Hematopoietic multipotent progenitor cell treated with erythropoietin and hydrocortisone succinate and interleukin-3 and kit ligand, for 8 days (in vitro differentiated cells): ENCODE measurements around the gene PPIL4.
A peak's percentile ranks its signal among the peaks of the same experiment; 100 is the strongest.

Experiments used
- DNase-seq: peaks from one replicate; pipeline ENCODE4 v3.0.0-alpha.2; 2015

PPIL4 gene, protein sequence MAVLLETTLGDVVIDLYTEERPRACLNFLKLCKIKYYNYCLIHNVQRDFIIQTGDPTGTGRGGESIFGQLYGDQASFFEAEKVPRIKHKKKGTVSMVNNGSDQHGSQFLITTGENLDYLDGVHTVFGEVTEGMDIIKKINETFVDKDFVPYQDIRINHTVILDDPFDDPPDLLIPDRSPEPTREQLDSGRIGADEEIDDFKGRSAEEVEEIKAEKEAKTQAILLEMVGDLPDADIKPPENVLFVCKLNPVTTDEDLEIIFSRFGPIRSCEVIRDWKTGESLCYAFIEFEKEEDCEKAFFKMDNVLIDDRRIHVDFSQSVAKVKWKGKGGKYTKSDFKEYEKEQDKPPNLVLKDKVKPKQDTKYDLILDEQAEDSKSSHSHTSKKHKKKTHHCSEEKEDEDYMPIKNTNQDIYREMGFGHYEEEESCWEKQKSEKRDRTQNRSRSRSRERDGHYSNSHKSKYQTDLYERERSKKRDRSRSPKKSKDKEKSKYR

GRCh38 chr6:149545754-149546471 lies at the start of gene PPIL4:
Gene PPIL4 (minus strand): TSS chr6:149546043. CDS start chr6:149546005, 38 bp downstream.
- DNase-seq: peak; percentile 92

GRCh38 chr6:149593408-149593807 lies 47.6 kb upstream of the PPIL4 start:
- DNase-seq: no peak

DNA sequence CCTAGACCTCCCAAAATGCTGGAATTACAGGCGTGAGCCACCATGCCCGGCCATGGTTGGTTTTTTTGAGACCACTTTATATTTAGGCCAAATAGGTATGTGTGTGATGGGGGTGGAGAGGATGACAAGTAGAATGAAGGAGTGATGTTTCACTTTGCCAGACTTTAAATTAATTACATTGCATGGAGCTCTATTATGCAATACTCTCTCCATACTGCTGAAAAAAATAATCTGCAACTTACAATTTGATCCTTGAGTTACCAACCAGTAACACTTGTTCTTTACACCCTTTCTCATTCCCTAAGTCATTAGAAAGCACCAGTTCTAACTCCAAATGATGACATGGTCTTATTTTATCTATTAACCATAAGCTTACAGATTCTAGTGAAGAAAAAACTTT lies 47.1 kb upstream of the PPIL4 start:
- DNase-seq: no peak

GRCh38 chr6:149586149-149586548 lies 40.3 kb upstream of the PPIL4 start:
- no peak for DNase-seq

DNA sequence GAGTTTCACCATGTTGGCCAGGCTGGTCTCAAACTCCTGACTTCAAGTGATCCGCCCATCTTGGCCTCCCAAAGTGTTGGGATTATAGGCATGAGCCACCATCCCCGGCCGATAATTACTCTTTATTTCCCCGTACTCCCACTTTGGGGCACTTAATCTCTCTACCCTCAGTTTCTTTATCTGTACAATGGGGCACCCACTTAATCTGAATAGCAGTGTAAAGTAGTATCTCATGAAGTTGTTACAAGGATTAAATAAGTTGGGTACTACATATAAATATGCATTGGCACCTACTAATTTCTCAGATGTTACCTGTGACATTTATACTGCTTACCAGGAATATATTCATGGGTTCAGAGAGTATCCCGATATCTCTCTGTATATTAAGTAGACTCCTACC lies 35.5 kb upstream of the PPIL4 start:
- no peak for DNase-seq

DNA sequence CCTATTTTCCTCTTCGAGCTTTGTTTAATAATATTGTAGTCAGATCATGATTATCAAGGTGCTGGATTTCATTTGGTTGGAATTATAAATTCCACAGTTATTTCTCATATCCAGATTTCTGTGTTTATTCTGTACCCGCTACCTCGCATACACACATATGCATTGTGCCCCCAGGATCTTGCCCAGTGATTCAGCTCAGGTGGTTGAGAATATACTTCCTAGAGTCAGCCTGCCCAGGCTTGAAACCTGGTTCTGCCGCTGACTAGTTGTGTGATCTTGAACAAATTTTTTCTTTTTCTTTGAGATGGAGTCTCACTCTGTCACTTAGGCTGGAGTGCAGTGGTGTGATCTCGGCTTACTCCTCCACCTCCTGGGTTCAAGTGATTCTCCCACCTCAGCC lies 35.0 kb upstream of the PPIL4 start:
- no peak for DNase-seq

DNA sequence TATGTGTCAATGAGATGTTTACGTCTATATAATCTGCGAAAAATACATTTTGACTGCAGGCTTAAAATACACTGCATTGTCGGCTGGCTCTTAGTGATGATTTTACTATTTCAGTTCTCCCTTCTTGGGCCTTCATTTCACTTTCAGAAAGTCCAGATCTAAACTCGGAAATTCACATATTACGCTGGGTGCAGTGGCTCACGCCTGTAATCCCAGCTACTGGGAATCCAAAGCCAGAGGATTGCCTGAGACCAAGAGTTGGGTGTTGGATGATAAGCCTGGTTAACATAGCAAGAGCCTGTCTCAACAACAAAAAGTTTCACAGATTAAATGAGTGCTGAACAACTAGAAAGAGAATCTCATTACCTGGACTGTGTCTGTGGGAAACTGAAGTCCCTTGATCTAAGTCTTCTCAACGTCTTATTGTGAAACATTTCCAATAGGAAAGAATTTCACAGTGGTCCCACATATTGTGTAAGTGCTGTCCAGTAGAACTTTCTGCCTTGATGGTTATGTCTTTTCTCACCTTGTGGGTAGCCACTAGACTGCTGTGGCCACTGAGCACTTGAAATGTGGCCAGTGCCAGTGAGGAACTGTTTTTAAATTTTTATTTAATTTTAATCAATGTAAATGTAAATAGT lies 22.2 kb upstream of the PPIL4 start:
- no peak for DNase-seq

DNA sequence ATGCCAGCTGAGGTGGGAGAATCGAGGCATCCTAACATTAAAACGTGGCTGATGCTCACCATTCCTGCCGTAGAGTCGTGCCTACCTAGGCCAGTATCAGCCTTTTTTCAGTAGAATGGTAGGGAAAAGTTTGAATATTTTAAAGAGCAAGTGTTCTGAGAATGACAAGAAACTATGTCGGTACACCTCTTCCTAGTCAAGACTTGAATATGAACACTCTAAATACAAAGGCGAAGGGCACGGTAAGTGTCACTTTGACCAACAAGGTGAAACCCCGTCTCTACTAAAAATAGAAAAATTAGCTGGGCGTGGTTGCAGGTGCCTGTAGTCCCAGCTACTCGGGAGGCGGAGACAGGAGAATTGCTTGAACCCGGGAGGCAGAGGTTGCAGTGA lies 21.3 kb upstream of the PPIL4 start:
- DNase-seq: no peak

DNA sequence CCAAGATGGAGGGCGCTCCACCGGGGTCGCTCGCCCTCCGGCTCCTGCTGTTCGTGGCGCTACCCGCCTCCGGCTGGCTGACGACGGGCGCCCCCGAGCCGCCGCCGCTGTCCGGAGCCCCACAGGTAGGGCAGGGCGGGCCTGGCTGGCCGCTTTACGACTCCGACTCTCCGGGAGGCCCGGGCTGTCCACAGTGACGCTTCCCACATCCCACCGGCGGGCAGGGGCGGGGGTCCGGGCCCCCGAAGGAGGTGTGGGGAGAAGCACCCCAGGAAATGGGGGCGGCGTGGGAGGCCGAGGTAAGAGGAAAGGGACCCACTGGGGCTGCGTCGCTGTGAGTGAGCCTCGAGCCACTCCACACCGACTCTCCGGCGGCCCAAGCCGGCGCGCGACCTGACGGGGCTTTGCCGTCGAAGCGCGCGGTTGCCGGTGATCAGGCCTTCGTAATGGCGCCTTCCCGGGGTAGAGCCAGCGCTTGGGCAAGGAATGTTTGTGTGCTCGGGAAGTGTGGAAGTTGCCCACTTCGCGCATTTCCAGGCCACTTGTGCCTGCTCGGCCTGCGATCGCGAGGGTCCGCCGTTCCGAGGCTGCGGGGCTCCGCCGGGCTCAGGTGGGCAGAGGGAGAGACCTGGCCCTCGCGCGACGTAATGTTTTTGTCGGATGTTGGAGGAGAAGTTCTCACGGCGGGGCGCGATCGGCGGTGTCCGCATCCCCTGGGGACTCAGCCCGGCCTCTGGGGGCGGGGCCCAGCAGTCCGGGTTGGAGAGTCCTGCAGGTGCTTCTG lies 20.8 kb upstream of the PPIL4 start:
- peak; percentile 44 for DNase-seq

GRCh38 chr6:149565527-149566409 lies 19.9 kb upstream of the PPIL4 start, which contains the start of gene GINM1:
Gene GINM1 (plus strand): TSS chr6:149566375. CDS start chr6:149566415, 40 bp downstream.
- DNase-seq: peak; percentile 94

- DNase-seq: no peak
Observed at GRCh38 chr6:149563928-149564325, 18.1 kb upstream of the PPIL4 start.

- DNase-seq: no peak
Observed at GRCh38 chr6:149563203-149563927, 17.5 kb upstream of the PPIL4 start.

DNA sequence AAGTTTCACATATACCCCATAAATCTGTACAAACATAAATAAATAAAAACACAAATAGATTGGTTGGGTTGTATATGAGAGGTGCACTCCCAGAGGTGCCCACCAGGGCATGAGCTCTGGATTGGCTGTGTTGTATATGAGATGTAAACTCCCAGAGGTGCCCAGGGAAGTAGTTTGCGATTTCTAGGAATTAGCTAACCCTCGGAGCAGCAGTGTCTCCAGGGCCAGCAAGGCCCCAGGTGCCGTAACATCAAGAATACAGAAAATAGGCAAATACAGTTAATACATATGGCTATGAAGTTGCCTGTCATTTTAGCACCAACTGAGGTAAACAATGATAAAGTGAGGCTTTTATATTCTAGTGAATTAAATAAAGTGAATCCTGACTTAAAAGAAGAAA lies 14.9 kb upstream of the PPIL4 start:
- DNase-seq: peak; percentile 51

- DNase-seq: no peak
Observed at GRCh38 chr6:149559389-149559788, 13.5 kb upstream of the PPIL4 start.

- no peak for DNase-seq
Observed at GRCh38 chr6:149558029-149558428, 12.2 kb upstream of the PPIL4 start.

DNA sequence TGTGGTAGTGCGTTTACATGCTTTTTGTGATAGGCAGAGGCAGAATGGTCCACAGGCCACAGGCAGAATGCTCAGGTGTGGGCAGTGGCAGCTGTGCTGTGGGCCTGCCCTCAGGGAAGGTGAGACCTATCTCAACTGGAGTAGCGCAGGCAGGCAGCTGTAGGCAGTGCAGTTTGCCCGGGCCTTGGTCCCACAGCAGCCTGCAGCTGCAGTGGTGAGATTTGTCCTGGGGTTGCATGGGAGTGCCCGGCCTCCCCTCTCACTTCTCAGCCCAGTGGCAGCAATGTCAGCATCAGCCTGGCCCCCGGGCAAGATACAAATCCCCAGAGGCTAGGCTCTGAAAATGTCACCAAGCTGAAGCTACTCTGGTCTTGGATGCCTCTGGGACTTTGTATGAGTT lies 6.1 kb upstream of the PPIL4 start:
- no peak for DNase-seq

GRCh38 chr6:149545258-149545753 lies 537 bp downstream of the PPIL4 start:
- DNase-seq: peak; percentile 66

- no peak for DNase-seq
Observed at GRCh38 chr6:149544646-149545257, 1.1 kb downstream of the PPIL4 start.

DNA sequence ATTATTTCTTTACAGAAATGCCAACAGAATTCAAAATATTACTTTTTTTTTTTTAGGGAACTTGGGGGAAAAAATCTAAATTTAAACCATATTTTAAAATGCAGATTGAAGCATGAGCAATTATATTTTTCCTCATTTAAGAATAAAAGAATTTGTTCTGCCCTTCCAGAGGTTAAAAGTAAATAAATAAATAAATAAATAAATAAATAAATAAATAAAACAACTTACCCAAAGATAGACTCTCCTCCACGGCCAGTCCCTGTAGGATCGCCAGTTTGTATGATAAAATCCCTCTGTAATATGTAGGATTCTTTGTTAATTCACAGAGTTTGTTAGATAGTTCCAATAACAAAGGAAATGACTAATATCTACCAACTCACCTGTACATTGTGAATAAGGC lies 4.7 kb downstream of the PPIL4 start:
- no peak for DNase-seq

GRCh38 chr6:149534742-149535141 lies 11.1 kb downstream of the PPIL4 start:
- no peak for DNase-seq
